Tibial artery (tissue), 4 donors: Measurements from ENCODE around the gene ADAT3.

ENCODE experiments used
- DNase-seq, 2 donors: peaks; one replicate each; pipeline ENCODE4 v3.0.0-alpha.2; 2019
- H3K27ac ChIP-seq, 2 donors: fragments of 200-600 bp; sonication (generic) in 1 of 2; 1 replicate in 1 of 2; 2 replicates in 1 of 2; pipeline ENCODE4 v1.5.1; 2018 to 2019; ENCODE audit warnings: mild to moderate bottlenecking in 1 of 2
- H3K27me3 ChIP-seq, 2 donors: fragments of 200-600 bp; sonication (generic) in 1 of 2; one replicate each; pipeline versions ENCODE4 v1.5.1 to v1.6.0; 2016 to 2019
- H3K36me3 ChIP-seq, 3 donors: fragments of 200-600 bp; sonication (generic) in 2 of 3; one replicate each; pipeline ENCODE4 v1.5.1; 2016 to 2019; ENCODE audit warnings: mild to moderate bottlenecking in 2 of 3
- H3K4me1 ChIP-seq, 4 donors: fragments of 200-600 bp; sonication (generic) in 2 of 4; 1 replicate in 3 of 4; 2 replicates in 1 of 4; pipeline ENCODE4 v1.5.1; 2016 to 2019
- H3K4me3 ChIP-seq, 2 donors: fragments of 200-600 bp; sonication (generic) in 1 of 2; 1 replicate in 1 of 2; 2 replicates in 1 of 2; pipeline ENCODE4 v1.5.1; 2018 to 2019; ENCODE audit warnings: mild to moderate bottlenecking in 2 of 2
- H3K9me3 ChIP-seq, 3 donors: fragments of 200-600 bp; sonication (generic) in 1 of 3; one replicate each; pipeline ENCODE4 v1.5.1; 2016 to 2019
- intact Hi-C: fragments of 100-400 bp; cut with DNase I; formaldehyde crosslinking; loops from one replicate; pipeline ENCODE4 v1.15.0; 2023; ENCODE audit warnings: low total_unique reads
- TF ChIP-seq, protein P1 (sequence below), 2 experiments: fragments of 200-600 bp in 1 of 2; fragments of 450-650 bp in 1 of 2; IDR thresholded peaks; one replicate each; pipeline ENCODE4 v1.5.1; 2017 to 2019; ENCODE audit warnings: antibody characterized with exemption in 2 of 2, mild to moderate bottlenecking in 1 of 2, moderate library complexity in 1 of 2

ADAT3 gene

DNA sequence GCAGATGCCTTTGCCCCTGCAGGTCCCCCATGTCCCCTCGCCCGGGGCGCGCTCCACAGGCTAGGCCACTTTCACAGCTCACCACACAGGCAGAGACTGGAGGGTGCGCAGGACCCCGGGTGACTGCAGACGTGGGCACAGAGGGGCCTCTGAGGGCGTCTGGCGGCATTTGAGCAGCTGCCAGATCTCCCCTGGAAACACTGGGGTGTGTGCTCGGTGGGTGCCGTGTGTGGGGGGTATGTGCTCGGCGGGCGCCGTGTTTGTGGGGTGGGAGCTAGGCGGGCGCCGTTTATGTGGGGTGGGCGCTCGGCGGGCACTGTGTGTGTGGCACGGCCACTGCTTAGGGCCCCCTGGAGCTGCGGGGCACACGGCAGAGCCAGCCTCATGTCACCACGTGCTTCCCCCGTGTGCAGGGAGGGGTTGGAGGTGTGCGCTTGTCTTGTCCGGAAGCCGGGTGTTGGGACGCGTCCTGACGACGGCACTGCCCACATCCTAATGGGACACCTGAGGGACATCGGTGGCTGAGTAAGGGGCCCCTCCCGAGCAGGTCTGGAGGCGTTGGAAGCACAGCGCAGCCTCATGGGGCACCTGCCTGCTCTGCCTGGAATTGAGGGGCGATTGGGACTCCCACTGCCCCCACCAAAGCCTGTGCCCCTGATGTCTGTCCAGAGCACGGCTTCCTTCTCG, 52.5 kb downstream of the ADAT3 start:
- no peak overlapping the region for H3K27ac ChIP-seq
- TF ChIP-seq, protein P1, sequence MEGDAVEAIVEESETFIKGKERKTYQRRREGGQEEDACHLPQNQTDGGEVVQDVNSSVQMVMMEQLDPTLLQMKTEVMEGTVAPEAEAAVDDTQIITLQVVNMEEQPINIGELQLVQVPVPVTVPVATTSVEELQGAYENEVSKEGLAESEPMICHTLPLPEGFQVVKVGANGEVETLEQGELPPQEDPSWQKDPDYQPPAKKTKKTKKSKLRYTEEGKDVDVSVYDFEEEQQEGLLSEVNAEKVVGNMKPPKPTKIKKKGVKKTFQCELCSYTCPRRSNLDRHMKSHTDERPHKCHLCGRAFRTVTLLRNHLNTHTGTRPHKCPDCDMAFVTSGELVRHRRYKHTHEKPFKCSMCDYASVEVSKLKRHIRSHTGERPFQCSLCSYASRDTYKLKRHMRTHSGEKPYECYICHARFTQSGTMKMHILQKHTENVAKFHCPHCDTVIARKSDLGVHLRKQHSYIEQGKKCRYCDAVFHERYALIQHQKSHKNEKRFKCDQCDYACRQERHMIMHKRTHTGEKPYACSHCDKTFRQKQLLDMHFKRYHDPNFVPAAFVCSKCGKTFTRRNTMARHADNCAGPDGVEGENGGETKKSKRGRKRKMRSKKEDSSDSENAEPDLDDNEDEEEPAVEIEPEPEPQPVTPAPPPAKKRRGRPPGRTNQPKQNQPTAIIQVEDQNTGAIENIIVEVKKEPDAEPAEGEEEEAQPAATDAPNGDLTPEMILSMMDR (IDR thresholded peaks at IDR 0.05), result no peak
- H3K27me3 ChIP-seq, result no peaks in the 10 kb centered on the region
- H3K4me1 ChIP-seq, result peaks cover 0 to 14% (median 0%) of the 10 kb centered on the region in 4 donors
- no peak for DNase-seq
- peaks cover 0 to 23% (median 4%) of the 10 kb centered on the region in 3 donors for H3K36me3 ChIP-seq
- H3K9me3 ChIP-seq, result no peaks in the 10 kb centered on the region
- no peak overlapping the region for H3K4me3 ChIP-seq
- intact Hi-C loops, result no loop called here

DNA sequence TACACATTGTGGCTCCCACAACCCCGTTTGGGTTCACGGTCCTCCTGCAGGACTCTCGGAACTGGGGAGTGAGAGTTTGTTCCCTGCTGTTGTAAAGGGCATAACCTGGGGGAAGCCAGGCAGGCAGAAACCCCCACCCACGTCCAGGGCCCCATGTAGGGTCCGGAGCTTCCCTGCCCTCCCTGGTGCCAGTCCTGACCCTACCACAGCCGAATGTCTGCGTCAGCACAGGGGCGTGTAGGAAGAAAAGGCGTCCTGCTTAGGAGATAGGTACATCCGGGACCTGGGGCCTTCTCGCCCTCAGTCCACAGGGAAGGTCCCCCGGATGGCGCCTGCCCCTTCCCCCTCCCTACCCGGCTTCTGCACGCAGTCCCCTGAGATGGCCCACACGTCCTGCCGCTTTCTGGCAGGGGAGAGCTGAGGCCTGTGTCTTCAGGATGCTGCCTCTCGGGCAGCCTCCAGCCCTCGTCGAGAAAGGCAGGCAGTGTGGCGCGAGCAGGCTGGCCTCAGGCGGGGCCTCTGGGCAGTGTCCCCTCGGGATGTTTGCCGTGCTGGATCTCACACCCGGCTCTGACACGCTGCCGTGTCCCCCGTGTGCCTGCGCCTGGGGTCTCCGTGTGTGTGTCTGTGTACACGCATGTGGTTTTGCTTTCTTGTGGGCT, 54.9 kb downstream of the ADAT3 start:
- Histone ChIP-seq H3K27ac (no peak overlapping the region), H3K4me1 (peaks cover 0 to 14% (median 0%) of the 10 kb centered on the region in 4 donors), H3K4me3 (no peak overlapping the region), H3K36me3 (peaks cover 0 to 9% (median 5%) of the 10 kb centered on the region in 3 donors), H3K27me3 (no peaks in the 10 kb centered on the region), H3K9me3 (no peaks in the 10 kb centered on the region)
- TF ChIP-seq, protein P1 (IDR thresholded peaks at IDR 0.05), result no peak
- intact Hi-C loops, result no loop called here
- no peak for DNase-seq

DNA sequence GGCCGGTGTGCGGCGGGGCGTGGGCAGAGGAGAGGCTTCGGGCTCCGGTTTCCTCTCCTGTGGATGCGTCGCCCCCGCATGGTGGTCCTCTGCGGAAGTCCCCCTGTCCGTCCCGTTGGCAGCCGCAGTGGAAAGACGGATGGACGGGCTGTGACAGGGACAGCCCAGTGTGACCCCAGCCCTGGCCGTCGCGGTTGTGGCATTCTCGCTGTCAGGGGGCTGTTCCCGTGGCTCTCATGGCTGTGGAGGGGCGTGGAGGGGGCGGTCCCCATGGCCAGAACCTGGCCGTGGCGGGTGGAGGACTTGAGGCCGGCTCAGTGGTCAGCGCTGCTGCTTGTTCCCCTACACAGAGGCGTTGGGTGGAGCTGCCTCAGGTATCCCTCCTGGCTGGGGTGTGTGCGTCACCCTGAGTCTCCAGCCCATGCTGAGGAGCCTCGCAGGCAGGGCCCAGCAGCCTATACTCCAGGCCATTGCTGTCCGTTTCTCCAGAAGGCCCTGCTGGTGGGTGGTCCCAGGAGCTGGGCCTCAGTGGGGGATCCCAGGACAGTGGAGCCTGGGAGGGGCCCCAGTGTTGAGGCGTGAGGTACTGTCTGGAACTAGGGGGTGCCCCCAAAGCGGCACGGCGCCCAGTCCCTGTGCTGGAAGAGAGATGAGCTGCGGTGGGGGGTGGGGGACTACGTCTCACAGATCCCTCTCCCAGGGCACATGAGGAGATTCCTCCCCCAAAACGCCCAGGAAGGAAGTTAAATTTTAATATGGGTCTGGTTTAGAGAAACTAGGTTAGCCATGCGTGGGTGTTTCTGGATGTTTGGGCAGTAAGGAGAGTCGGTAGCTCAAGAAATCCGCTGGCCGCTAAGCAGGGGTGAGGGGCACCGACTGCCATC, 56.0 kb downstream of the ADAT3 start:
- H3K4me1 ChIP-seq, result peaks cover 0 to 6% (median 0%) of the 10 kb centered on the region in 4 donors
- H3K4me3 ChIP-seq, result no peak overlapping the region
- no peaks in the 10 kb centered on the region for H3K27me3 ChIP-seq
- no peak for DNase-seq
- H3K36me3 ChIP-seq, result peaks cover 0 to 9% (median 5%) of the 10 kb centered on the region in 3 donors
- intact Hi-C loops, result no loop called here
- no peak overlapping the region for H3K27ac ChIP-seq
- no peaks in the 10 kb centered on the region for H3K9me3 ChIP-seq
- TF ChIP-seq, protein P1 (IDR thresholded peaks at IDR 0.05), result no peak

DNA sequence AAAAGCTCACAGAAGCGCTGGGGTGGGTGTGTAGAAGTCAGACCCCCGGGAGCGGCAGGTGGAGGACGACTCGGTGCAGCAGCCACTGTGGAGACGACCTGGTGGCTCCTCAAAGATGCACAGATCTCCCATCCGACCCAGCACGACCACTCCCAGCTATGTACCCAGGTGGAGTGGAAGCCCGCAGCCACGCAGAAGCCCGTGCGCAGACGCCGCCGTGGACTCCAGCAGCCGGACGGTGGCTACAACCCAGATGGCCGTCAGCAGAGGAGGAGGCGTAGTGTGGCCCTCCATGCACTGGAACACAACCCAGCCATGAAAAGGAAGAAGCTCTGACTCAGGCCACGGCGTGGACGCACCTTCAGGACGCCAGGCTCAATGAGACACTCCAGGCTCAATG, 57.5 kb downstream of the ADAT3 start:
- H3K36me3 ChIP-seq, result peaks cover 0 to 9% (median 5%) of the 10 kb centered on the region in 3 donors

More for the DNA sequence above, 57.5 kb downstream of the ADAT3 start:
- no peak for DNase-seq
- Histone ChIP-seq H3K4me3 (no peak overlapping the region), H3K9me3 (no peaks in the 10 kb centered on the region), H3K27me3 (no peaks in the 10 kb centered on the region), H3K4me1 (no peaks in the 10 kb centered on the region), H3K27ac (no peak overlapping the region)
- intact Hi-C loops, result no loop called here
- TF ChIP-seq, protein P1 (IDR thresholded peaks at IDR 0.05), result no peak
